ENCODE data around the gene TNN.

Gene TNN

GRCh38 chr1:175118375-175119367, 51.0 kb downstream of the TNN start:
- Mint-ChIP-seq H3K4me3 (no peak overlapping the region), H3K27ac (no peak overlapping the region), H3K4me1 (ENCODE audit: low read depth) (no peaks in the 10 kb centered on the region), H3K9me3 (peaks cover 4% of the 10 kb centered on the region), H3K36me3 (ENCODE audit: low read depth) (no peaks in the 10 kb centered on the region), H3K27me3 (peaks cover 4% of the 10 kb centered on the region)

- no peaks in the 10 kb centered on the region for H3K9me3 Mint-ChIP-seq
- no peak overlapping the region for H3K4me3 Mint-ChIP-seq
- H3K27ac Mint-ChIP-seq = no peak overlapping the region
- H3K36me3 Mint-ChIP-seq (ENCODE audit: low read depth) = no peaks in the 10 kb centered on the region
- no peaks in the 10 kb centered on the region for H3K4me1 Mint-ChIP-seq (ENCODE audit: low read depth)
- H3K27me3 Mint-ChIP-seq = no peaks in the 10 kb centered on the region
Measured at GRCh38 chr1:175120511-175120910, 52.9 kb downstream of the TNN start.

GRCh38 chr1:175124861-175125260, 57.2 kb downstream of the TNN start:
- H3K4me3 Mint-ChIP-seq = no peak overlapping the region
- H3K9me3 Mint-ChIP-seq = no peaks in the 10 kb centered on the region
- no peaks in the 10 kb centered on the region for H3K36me3 Mint-ChIP-seq (ENCODE audit: low read depth)
- no peak overlapping the region for H3K27ac Mint-ChIP-seq
- H3K4me1 Mint-ChIP-seq (ENCODE audit: low read depth) = no peaks in the 10 kb centered on the region
- H3K27me3 Mint-ChIP-seq = no peaks in the 10 kb centered on the region

- Mint-ChIP-seq H3K9me3 (no peaks in the 10 kb centered on the region), H3K27me3 (no peaks in the 10 kb centered on the region), H3K36me3 (ENCODE audit: low read depth) (no peaks in the 10 kb centered on the region), H3K4me1 (ENCODE audit: low read depth) (no peaks in the 10 kb centered on the region), H3K4me3 (no peak overlapping the region), H3K27ac (no peak overlapping the region)
Measured at GRCh38 chr1:175126347-175126746, 58.7 kb downstream of the TNN start.

GRCh38 chr1:175127565-175127964, 59.9 kb downstream of the TNN start:
- no peaks in the 10 kb centered on the region for H3K27me3 Mint-ChIP-seq
- no peaks in the 10 kb centered on the region for H3K4me1 Mint-ChIP-seq (ENCODE audit: low read depth)
- H3K9me3 Mint-ChIP-seq = no peaks in the 10 kb centered on the region
- no peak overlapping the region for H3K4me3 Mint-ChIP-seq
- no peaks in the 10 kb centered on the region for H3K36me3 Mint-ChIP-seq (ENCODE audit: low read depth)
- H3K27ac Mint-ChIP-seq = no peak overlapping the region

- Mint-ChIP-seq H3K9me3 (no peaks in the 10 kb centered on the region), H3K4me3 (no peak overlapping the region), H3K27ac (no peak overlapping the region)
Measured at GRCh38 chr1:175128523-175128922, 60.9 kb downstream of the TNN start.

GRCh38 chr1:175129182-175129581, 61.5 kb downstream of the TNN start:
- no peak overlapping the region for H3K27ac Mint-ChIP-seq
- H3K9me3 Mint-ChIP-seq = no peaks in the 10 kb centered on the region
- no peak overlapping the region for H3K4me3 Mint-ChIP-seq
- H3K36me3 Mint-ChIP-seq (ENCODE audit: low read depth) = no peaks in the 10 kb centered on the region
- no peaks in the 10 kb centered on the region for H3K4me1 Mint-ChIP-seq (ENCODE audit: low read depth)
- H3K27me3 Mint-ChIP-seq = no peaks in the 10 kb centered on the region

More at GRCh38 chr1:175128523-175128922, 60.9 kb downstream of the TNN start:
- no peaks in the 10 kb centered on the region for H3K27me3 Mint-ChIP-seq
- no peaks in the 10 kb centered on the region for H3K4me1 Mint-ChIP-seq (ENCODE audit: low read depth)
- H3K36me3 Mint-ChIP-seq (ENCODE audit: low read depth) = no peaks in the 10 kb centered on the region

- H3K27ac Mint-ChIP-seq = no peak overlapping the region
- H3K36me3 Mint-ChIP-seq (ENCODE audit: low read depth) = no peaks in the 10 kb centered on the region
- H3K9me3 Mint-ChIP-seq = no peaks in the 10 kb centered on the region
- H3K4me1 Mint-ChIP-seq (ENCODE audit: low read depth) = no peaks in the 10 kb centered on the region
- H3K4me3 Mint-ChIP-seq = no peak overlapping the region
- H3K27me3 Mint-ChIP-seq = peaks cover 2% of the 10 kb centered on the region
Measured at GRCh38 chr1:175129644-175129996, 62.0 kb downstream of the TNN start.

- Mint-ChIP-seq H3K9me3 (no peaks in the 10 kb centered on the region), H3K4me3 (no peak overlapping the region), H3K4me1 (ENCODE audit: low read depth) (no peaks in the 10 kb centered on the region), H3K36me3 (ENCODE audit: low read depth) (no peaks in the 10 kb centered on the region), H3K27me3 (peaks cover 5% of the 10 kb centered on the region), H3K27ac (no peak overlapping the region)
Measured at GRCh38 chr1:175129997-175130648, 62.5 kb downstream of the TNN start.

GRCh38 chr1:175130649-175131045, 63.0 kb downstream of the TNN start:
- peaks cover 5% of the 10 kb centered on the region for H3K27me3 Mint-ChIP-seq
- H3K36me3 Mint-ChIP-seq (ENCODE audit: low read depth) = no peaks in the 10 kb centered on the region
- H3K27ac Mint-ChIP-seq = no peak overlapping the region
- no peaks in the 10 kb centered on the region for H3K9me3 Mint-ChIP-seq
- no peak overlapping the region for H3K4me3 Mint-ChIP-seq
- no peaks in the 10 kb centered on the region for H3K4me1 Mint-ChIP-seq (ENCODE audit: low read depth)

- no peaks in the 10 kb centered on the region for H3K36me3 Mint-ChIP-seq (ENCODE audit: low read depth)
- no peaks in the 10 kb centered on the region for H3K9me3 Mint-ChIP-seq
- peaks cover 6% of the 10 kb centered on the region for H3K27me3 Mint-ChIP-seq
- H3K27ac Mint-ChIP-seq = no peak overlapping the region
- H3K4me3 Mint-ChIP-seq = no peak overlapping the region
- no peaks in the 10 kb centered on the region for H3K4me1 Mint-ChIP-seq (ENCODE audit: low read depth)
Measured at GRCh38 chr1:175131095-175131494, 63.5 kb downstream of the TNN start.

GRCh38 chr1:175132436-175132835, 64.8 kb downstream of the TNN start:
- Mint-ChIP-seq H3K4me1 (ENCODE audit: low read depth) (no peaks in the 10 kb centered on the region), H3K4me3 (no peak overlapping the region), H3K27ac (no peak overlapping the region), H3K36me3 (ENCODE audit: low read depth) (no peaks in the 10 kb centered on the region), H3K27me3 (peaks cover 10% of the 10 kb centered on the region), H3K9me3 (no peaks in the 10 kb centered on the region)

GRCh38 chr1:175133673-175134435, 66.2 kb downstream of the TNN start:
- Mint-ChIP-seq H3K4me1 (ENCODE audit: low read depth) (no peaks in the 10 kb centered on the region), H3K9me3 (no peaks in the 10 kb centered on the region), H3K27me3 (peaks cover 13% of the 10 kb centered on the region), H3K27ac (no peak overlapping the region), H3K4me3 (no peak overlapping the region), H3K36me3 (ENCODE audit: low read depth) (no peaks in the 10 kb centered on the region)

- H3K36me3 Mint-ChIP-seq (ENCODE audit: low read depth) = no peaks in the 10 kb centered on the region
- H3K27ac Mint-ChIP-seq = no peak overlapping the region
- no peaks in the 10 kb centered on the region for H3K9me3 Mint-ChIP-seq
- peaks cover 13% of the 10 kb centered on the region for H3K27me3 Mint-ChIP-seq
- H3K4me3 Mint-ChIP-seq = no peak overlapping the region
- H3K4me1 Mint-ChIP-seq (ENCODE audit: low read depth) = no peaks in the 10 kb centered on the region
Measured at GRCh38 chr1:175134500-175134899, 66.9 kb downstream of the TNN start.

GRCh38 chr1:175136246-175136645, 68.6 kb downstream of the TNN start:
- peaks cover 13% of the 10 kb centered on the region for H3K27me3 Mint-ChIP-seq
- H3K4me3 Mint-ChIP-seq = no peak overlapping the region
- H3K27ac Mint-ChIP-seq = no peak overlapping the region
- no peaks in the 10 kb centered on the region for H3K36me3 Mint-ChIP-seq (ENCODE audit: low read depth)
- no peaks in the 10 kb centered on the region for H3K4me1 Mint-ChIP-seq (ENCODE audit: low read depth)
- H3K9me3 Mint-ChIP-seq = no peaks in the 10 kb centered on the region
